CD4-positive, alpha-beta T cell treated with Interleukin-17A for 1 hour (primary cell): ENCODE measurements around the gene NEURL3.
A peak's percentile ranks its signal among the peaks of the same experiment; 100 is the strongest.
"Not testable (repeated sequence)": the region's sequence is repeated elsewhere in the genome, so short reads cannot be mapped to it uniquely, and the experiment has no call there.

Source experiments
- DNase-seq: peaks from one replicate; pipeline ENCODE4 v3.0.0-alpha.2; 2020

NEURL3 gene

DNA sequence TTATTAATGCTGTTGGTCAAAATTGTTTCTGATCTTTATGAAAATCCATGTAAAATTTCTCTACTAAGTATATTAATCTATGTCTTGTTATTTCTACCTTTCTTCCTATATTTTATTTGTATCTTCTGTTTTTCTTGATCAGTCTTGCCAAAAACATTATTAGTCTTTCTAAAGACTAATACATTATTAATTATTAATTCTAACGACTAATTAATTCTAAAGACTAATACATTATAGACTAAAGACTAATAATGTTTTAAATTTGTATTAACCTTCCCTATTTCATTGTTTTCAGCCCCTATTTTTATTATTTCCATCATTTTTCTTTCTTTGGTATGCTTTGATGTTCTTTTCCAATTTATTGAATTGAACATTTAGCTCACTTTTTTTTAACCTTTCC lies 27.7 kb downstream of the NEURL3 start:
- no peak for DNase-seq

DNA sequence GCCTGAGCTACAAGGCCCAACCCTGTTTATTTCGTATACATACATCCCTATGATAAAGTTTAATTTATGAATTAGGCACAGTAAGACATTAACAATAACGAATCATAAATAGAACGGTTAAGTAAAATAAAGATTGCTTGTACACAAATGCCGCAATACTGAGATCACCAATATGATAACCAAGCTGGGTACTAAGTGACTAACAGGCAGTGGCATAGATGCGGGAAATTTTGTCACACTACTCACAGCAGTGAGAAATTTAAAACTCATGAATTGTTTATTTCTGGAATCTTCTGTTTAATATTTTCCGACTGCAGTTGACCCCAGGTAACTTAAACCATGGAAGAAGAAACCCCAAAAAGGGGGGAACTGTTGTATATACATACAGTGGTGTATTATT lies 33.4 kb downstream of the NEURL3 start:
- no peak for DNase-seq

DNA sequence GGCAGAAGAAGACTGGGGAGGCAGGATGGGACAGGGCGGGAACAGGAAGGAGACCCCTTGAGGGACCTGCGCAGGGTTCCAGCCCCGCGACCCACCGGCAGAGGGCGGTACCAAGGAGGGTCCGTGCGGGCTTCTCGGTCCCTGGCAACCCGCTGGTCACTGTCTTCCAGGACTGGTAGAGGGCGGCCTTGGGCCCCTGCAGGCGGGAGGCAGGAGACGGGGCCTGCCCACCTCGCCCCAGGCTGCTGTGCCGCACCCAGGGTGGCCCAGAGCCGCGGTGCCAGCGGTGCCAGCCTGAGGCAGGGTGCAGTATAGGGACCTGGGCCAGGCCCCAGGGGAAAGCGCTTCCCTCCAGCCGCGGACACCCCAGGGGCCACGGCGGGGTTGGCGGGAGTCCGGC lies 34.5 kb downstream of the NEURL3 start:
- DNase-seq: peak; percentile 51

DNA sequence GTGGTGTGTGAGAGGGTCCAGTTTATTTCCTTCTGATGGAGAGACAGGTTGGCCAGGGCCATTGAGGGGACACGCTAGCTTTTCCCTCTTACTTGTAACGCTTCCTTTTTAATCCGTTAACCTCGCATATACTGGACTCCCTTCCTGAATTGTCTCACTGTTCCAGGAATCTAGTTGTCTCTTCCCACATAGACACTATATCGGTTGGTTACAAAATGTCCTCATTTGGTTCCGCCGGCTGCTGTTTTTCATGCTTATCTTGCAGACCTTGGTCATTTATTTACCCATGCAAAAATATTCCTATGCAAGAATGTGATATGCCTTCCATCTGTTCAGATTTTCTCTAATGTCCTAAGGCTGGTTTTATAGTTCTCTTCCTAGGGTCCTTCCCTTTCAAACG lies 35.0 kb downstream of the NEURL3 start:
- no peak for DNase-seq

DNA sequence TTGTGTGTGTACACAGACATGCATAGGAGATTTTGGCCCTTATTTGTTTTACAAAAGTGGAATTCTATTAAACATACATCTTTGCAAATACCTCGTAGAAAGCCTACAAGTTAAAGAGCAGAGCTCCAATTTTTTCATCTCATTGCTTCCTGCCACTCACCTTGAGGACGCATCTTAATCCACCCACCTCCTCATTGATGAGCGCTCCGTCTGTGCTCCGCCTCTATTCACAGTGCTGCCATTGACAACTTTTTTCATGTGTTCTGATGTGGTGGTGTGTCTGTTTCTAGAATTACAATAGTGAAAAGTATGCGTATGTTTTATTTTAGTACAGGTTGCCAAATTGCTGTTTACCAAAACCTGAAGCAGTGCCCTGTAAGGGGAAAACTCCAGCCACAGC lies 36.3 kb downstream of the NEURL3 start:
- no peak for DNase-seq

DNA sequence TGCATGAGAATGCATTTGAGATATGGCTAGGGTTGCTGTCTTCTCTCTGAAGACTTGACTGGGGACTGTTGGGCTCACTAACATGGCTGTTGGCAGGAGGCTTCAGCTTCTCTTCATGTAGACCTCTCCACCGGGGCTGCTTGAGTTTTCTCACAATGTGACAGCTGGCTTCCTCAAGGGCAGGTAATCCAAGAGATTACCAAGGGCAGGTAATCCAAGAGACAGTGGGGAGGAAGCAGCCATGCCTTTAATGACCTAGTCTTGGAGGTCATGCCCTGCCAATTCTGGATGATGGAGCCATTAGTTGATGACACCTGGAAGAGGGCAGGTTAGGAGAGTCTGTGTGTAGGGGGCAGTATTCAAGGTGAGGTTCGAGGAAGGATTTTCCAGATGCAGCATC lies 40.5 kb downstream of the NEURL3 start:
- DNase-seq: no peak

DNA sequence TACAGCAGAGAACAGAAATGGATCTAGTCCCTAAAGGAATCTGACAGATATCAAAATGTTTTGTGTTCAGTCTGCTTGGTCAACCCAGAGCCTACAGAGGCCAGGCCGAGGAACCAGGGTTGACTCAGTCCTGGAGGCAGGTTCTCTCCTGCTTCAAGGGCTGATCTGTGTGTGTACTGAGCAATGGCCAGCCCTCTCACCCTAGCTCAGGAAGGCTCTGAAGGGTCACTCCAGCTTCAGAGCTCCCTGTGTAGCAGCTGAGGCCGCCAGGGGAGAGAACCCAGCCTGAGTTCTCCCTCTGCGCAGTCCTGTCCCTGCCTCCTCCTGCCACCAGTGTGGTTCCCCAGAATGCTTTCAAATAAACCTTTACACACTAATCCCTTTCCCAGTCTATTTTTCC lies 41.1 kb downstream of the NEURL3 start:
- no peak for DNase-seq

DNA sequence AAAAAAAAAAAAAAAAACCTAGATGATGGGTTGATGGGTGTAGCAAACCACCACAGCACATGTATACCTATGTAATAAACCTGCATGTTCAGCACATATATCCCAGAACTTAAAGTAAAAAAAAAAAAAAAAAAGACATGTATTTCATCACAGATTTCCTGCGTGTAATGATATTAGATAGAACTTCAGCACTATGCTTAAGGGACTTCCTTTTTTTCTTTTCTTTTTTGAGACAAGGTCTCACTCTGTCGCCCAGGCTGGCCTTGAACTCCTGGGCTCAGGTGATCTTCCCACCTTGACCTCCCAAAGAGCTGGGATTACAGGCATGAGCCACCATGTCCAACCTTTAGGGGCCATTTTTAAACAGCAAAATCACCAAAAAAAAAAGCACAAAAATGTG lies 42.0 kb downstream of the NEURL3 start:
- DNase-seq: no peak

DNA sequence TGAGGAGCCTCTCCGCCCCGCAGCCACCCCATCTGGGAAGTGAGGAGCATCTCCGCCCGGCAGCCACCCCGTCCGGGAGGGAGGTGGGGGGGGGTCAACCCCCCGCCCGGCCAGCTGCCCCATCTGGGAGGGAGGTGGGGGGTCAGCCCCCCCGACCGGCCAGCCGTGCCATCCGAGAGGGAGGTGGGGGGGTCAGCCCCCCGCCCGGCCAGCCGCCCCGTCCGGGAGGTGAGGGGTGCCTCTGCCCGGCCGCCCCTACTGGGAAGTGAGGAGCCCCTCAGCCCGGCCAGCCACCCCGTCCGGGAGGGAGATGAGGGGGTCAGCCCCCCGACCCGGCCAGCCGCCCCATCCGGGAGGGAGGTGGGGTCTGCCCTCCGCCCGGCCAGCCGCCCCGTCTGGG lies 43.5 kb downstream of the NEURL3 start:
- DNase-seq: not testable (repeated sequence)

DNA sequence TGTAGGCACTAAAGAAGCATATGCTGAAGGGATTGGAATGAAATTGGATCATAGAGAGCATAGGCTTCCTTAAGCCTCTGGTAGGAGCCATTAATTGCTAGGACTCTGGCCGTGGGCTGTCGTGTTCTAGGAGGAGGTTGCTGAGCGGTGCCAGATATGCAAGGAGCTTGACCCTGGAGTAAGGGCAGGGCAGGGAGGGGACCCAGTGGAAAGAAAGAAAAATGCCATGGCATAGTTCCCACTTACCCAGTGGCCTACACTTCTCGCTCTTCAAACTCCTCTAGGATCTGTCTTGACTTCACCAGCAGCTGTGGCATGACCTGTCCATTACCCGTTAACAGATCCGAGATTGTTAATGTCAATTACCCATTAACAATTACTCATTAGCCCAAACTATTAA lies 53.1 kb downstream of the NEURL3 start:
- no peak for DNase-seq

DNA sequence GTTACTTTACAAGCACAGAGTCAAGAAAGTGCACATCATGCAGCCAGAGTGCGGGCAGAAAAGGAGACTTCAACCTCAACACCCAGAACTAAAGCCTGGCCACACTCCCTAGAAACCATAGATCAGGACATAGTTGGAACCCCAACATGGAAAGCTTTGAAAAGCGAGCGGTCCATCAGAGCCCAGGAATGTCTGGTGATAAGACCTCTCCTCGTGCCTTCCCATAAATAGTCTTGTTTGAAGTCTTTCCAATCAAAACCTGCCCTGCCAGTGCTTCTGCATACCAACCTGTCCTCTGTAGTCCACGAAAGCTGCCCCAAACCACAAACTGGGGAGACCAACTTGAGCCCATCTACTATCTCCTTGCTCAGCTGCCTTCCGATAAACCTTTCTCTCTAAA lies 55.5 kb downstream of the NEURL3 start:
- DNase-seq: no peak

DNA sequence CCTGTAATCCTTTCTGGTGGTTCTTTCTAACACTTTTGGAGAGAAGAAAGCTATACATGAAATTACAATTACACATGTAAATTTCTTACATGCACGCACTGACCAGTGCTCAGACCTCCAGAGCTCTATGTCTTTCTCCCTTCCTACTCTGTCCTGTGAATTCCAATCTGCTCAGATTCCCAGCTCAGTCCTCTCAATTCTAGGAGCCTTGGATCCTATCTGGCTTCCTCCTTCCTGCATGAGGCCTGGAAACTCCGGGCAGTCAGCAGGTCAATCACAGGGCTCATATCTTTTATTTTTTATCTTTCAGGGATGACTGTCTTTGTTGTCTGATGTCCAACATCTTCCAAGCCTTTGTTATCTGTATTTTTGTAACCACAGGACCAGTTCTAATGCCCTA lies 56.0 kb downstream of the NEURL3 start:
- DNase-seq: no peak

DNA sequence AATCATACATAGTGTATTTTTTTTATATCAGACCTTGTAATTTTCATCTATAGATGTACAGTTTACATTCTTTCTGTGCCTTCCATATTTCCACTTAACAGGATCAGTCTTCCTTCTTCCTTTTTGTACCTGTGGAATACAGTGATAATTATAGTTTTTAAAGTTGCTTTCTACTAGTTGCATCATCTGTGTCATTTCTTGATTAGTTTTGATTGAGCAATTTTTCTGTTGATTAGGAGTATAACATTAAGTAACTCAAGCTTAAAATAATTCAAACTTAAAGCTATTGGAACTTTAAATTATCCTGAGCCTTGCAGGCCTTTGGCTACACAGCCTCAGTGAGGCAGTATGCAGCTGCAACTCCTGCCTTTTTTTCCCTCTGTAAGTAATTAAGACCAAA lies 57.4 kb downstream of the NEURL3 start:
- DNase-seq: no peak
